Heart right ventricle (tissue), 16 donors: ENCODE measurements around the gene ZBTB7C. TPM values are rescaled to one million over a fixed set of nuclear protein-coding genes. Genes with fewer than 3 reads are reported as not detected.
A peak's percentile ranks its signal among the peaks of the same experiment; 100 is the strongest.

Source experiments
- ATAC-seq, 8 donors: fragments of 200-7000 bp; cut with Tn5 transposase; one replicate each; pipeline ENCODE4 v1.9.1; 2020; ENCODE audit warnings: mild to moderate bottlenecking in 8 of 8, moderate library complexity in 8 of 8, moderate number of reproducible peaks in 1 of 8
- DNase-seq, 2 donors: peaks; one replicate each; pipeline ENCODE4 v3.0.0-alpha.2; 2020
- H3K27ac ChIP-seq, 10 donors: fragments of 200-600 bp; sonication (generic) in 2 of 10; one replicate each; pipeline versions ENCODE4 v1.5.0 to v1.8.0; 2020 to 2022; ENCODE audit warnings: mild to moderate bottlenecking in 3 of 10
- H3K27me3 ChIP-seq, 7 donors: fragments of 200-600 bp; one replicate each; pipeline ENCODE4 v1.8.0; 2021 to 2022; ENCODE audit warnings: mild to moderate bottlenecking in 2 of 7
- H3K36me3 ChIP-seq, 9 donors: fragments of 200-600 bp; sonication (generic) in 1 of 9; one replicate each; pipeline versions ENCODE4 v1.5.0 to v1.8.0; 2020 to 2022; ENCODE audit warnings: mild to moderate bottlenecking in 2 of 9
- H3K4me1 ChIP-seq, 9 donors: fragments of 200-600 bp; sonication (generic) in 1 of 9; one replicate each; pipeline versions ENCODE4 v1.5.0 to v1.8.0; 2020 to 2022; ENCODE audit warnings: mild to moderate bottlenecking in 4 of 9
- H3K4me3 ChIP-seq, 10 donors: fragments of 200-600 bp; sonication (generic) in 2 of 10; one replicate each; pipeline versions ENCODE4 v1.5.0 to v1.8.0; 2020 to 2022; ENCODE audit warnings: mild to moderate bottlenecking in 7 of 10, moderate library complexity in 2 of 10
- H3K9me3 ChIP-seq, 11 donors: fragments of 200-600 bp in 10 of 11; sonication (generic) in 2 of 11; one replicate each; pipeline versions ENCODE4 v1.5.0 to v1.8.0; 2013 to 2022; ENCODE audit warnings: mild to moderate bottlenecking in 2 of 11, control low read depth in 1 of 11, moderate library complexity in 1 of 11
- CTCF ChIP-seq, 9 donors: fragments of 200-600 bp; sonication (generic) in 2 of 9; IDR thresholded peaks; one replicate each; pipeline versions ENCODE4 v1.5.0 to v1.8.0; 2021 to 2022; ENCODE audit warnings: antibody characterized with exemption in 9 of 9, mild to moderate bottlenecking in 5 of 9, moderate library complexity in 1 of 9
- WGBS, 2 donors: extraction: QIAGEN DNeasy Blood & Tissue Kit; methylation state at CpG; one replicate each; pipeline ENCODE4 v1.1.7; 2013; ENCODE audit warnings: inconsistent platforms in 1 of 2; 5-methylcytosine and 5-hydroxymethylcytosine counted together
- intact Hi-C, 10 donors: fragments of 100-400 bp; cut with DNase I; formaldehyde crosslinking; loops; one replicate each; pipeline versions ENCODE4 v1.11.1 to v1.14.2; 2022
- polyA plus RNA-seq, 2 donors: library from polyadenylated mRNA; stranded (reverse); fragments of 200-250 nt; gene quantifications; one replicate each; pipeline ENCODE4 v1.2.3, GENCODE V29; 2013
- total RNA-seq, 10 donors: library from RNA; stranded (reverse); fragmentation: NEBNext Ultra II Directional in 3 of 10; extraction: Animal tissue kit (Norgen Biotek cat#: 25700) in 3 of 10; gene quantifications; one replicate each; pipeline versions ENCODE4 v1.2.1 to v1.2.4, GENCODE V29; 2021 to 2023
- donor health status: Arrhythmogenic right ventricular cardiomyopathy.
- donor health status: ischemic (EF 13 %, LVEDD 7.1; RV severe dilation, severe dysfunction).
- donor health status: healthy with polysubstance abuse.
- donor health status: DM: no; HTN: yes; CAD: no.
- donor health status: DM: no; HTN: no; CAD: no.
- donor health status: ischemic (EF 25% LVEDD 6.9; RV normal size, moderate dysfunction).
- donor health status: ischemic (EF 25% LVEDD 5.7; RV mildly dilated, moderate dysfunction).
- donor health status: healthy.
- donor health status: DM: yes; HTN: yes; CAD: no.
- donor health status: Ischemic cardiomyopathy.
- donor health status: ischemic (EF 35%, LVEDD 5.7; RV mildly dilated, moderate dysfunction).
- donor health status: nonischemic (EF 11% LVEDD 7.7; RV severe dilation, severe dysfunction).
- donor health status: DM: yes; HTN: yes; CAD: no.
- donor health status: PGD.
- donor health status: ischemic (EF 29% LVEDD 5.4; RV normal size, mild dysfunction).
- donor health status: nonischemic (EF 23%, LVEDD 6.1; RV moderate dilation, normal function).

ZBTB7C gene
- total and polyA plus RNA-seq, 12 donors = 0.49 to 6.3 (median 1.5) TPM

GRCh38 chr18:48024009-48024512 is 385.1 kb downstream of the ZBTB7C start:
- Histone ChIP-seq H3K36me3 (no peaks in the 10 kb centered on the region), H3K9me3 (no peaks in the 10 kb centered on the region), H3K4me1 (peaks cover 5 to 30% (median 16%) of the 10 kb centered on the region in 9 donors), H3K4me3 (no peak overlapping the region), H3K27me3 (peaks cover 0 to 23% (median 6%) of the 10 kb centered on the region in 7 donors), H3K27ac (peak overlapping the region in 1 of 10 donors; percentile 20)
- TF ChIP-seq CTCF (IDR thresholded peaks at IDR 0.05) = peak in 1 of 9 donors; percentile 13
- ATAC-seq (peak in 1 of 8 donors; percentile 42), DNase-seq (no peak)
- intact Hi-C loops = loop anchor here in 6 of 10 donors (2.0 to 5.0 kb wide), 5 partner anchors 92 to 423 kb away; partner anchors contain the start of gene SMAD2 (in 1 of the 6)
- WGBS, 2 donors = 75 to 88% methylated on average over 4 of the region's 4 CpGs

GRCh38 chr18:48023334-48024008 is 385.7 kb downstream of the ZBTB7C start:
- Histone ChIP-seq H3K27me3 (peaks cover 0 to 23% (median 6%) of the 10 kb centered on the region in 7 donors), H3K27ac (peak overlapping the region in 1 of 10 donors; percentile 20), H3K9me3 (no peaks in the 10 kb centered on the region), H3K4me3 (no peak overlapping the region), H3K4me1 (peaks cover 5 to 30% (median 16%) of the 10 kb centered on the region in 9 donors), H3K36me3 (no peaks in the 10 kb centered on the region)
- intact Hi-C loops = loop anchor here in 8 of 10 donors (1.0 to 5.0 kb wide), 8 partner anchors 91 to 423 kb away; partner anchors contain the start of gene SMAD2 (in 1 of the 8)
- DNase-seq (peak in 1 of 2 donors; percentile 57), ATAC-seq (peak; percentile 26 to 79 (median 52))
- TF ChIP-seq CTCF (IDR thresholded peaks at IDR 0.05) = peak in 7 of 9 donors; percentile 35 to 60 (median 42)
- 35% methylated on average over 9 of the region's 9 CpGs for WGBS, 2 donors

GRCh38 chr18:48022531-48023329 is 386.5 kb downstream of the ZBTB7C start:
- Histone ChIP-seq H3K27me3 (peaks cover 0 to 23% (median 6%) of the 10 kb centered on the region in 7 donors), H3K27ac (no peak overlapping the region), H3K4me1 (peaks cover 5 to 26% (median 15%) of the 10 kb centered on the region in 9 donors), H3K4me3 (no peak overlapping the region), H3K36me3 (no peaks in the 10 kb centered on the region), H3K9me3 (no peaks in the 10 kb centered on the region)
- ATAC-seq = peak; percentile 47 to 78 (median 72)
- WGBS, 2 donors = 59 to 60% methylated on average over 16 of the region's 16 CpGs
- DNase-seq = peak in 1 of 2 donors; percentile 41
- intact Hi-C loops = loop anchor here in 9 of 10 donors (1.0 to 5.0 kb wide), 6 partner anchors 90 to 250 kb away; partner anchors contain the start of gene SMAD2 (in 1 of the 9)
- TF ChIP-seq CTCF (IDR thresholded peaks at IDR 0.05) = peak; percentile 28 to 70 (median 63)

GRCh38 chr18:48022021-48022420 is 387.2 kb downstream of the ZBTB7C start:
- DNase-seq = no peak
- H3K9me3 ChIP-seq = no peaks in the 10 kb centered on the region
- intact Hi-C loops = loop anchor here in 8 of 10 donors (1.0 to 5.0 kb wide), 6 partner anchors 90 to 250 kb away; partner anchors contain the start of gene SMAD2 (in 1 of the 8)
- H3K36me3 ChIP-seq = no peaks in the 10 kb centered on the region
- ATAC-seq = no peak
- TF ChIP-seq CTCF (IDR thresholded peaks at IDR 0.05) = no peak
- H3K4me1 ChIP-seq = peaks cover 0 to 20% (median 9%) of the 10 kb centered on the region in 9 donors
- H3K4me3 ChIP-seq = no peak overlapping the region
- 88 to 92% methylated on average over 10 of the region's 10 CpGs for WGBS, 2 donors
- H3K27ac ChIP-seq = no peak overlapping the region
- peaks cover 0 to 23% (median 6%) of the 10 kb centered on the region in 7 donors for H3K27me3 ChIP-seq
